ENCODE measurements around the gene PIK3C2G. TPM values are rescaled to one million over a fixed set of nuclear protein-coding genes. Genes with fewer than 3 reads are reported as not detected.

Gene PIK3C2G
- total RNA-seq, 1 experiment from 2014 or later, result not detected

GRCh38 chr12:18681818-18682217, 420.5 kb downstream of the PIK3C2G start:
- Histone ChIP-seq H3K27me3 (ENCODE audit: insufficient read depth, low read length) (no peaks in the 10 kb centered on the region), H3K4me3 (replicated peaks in 1 of 2; ENCODE audit: low read depth in 1 of 2, low read length in 2 of 2) (no peak overlapping the region), H3K79me2 (ENCODE audit: insufficient read depth, low read length) (no peaks in the 10 kb centered on the region), H4K20me1 (ENCODE audit: insufficient read depth) (no peaks in the 10 kb centered on the region), H3K4me2 (ENCODE audit: low read length) (no peak overlapping the region), H3K36me3 (ENCODE audit: control insufficient read depth in 1 of 2, insufficient read depth in 2 of 2, low read length in 2 of 2) (no peaks in the 10 kb centered on the region), H3K9me3 (ENCODE audit: control insufficient read depth in 1 of 2, insufficient read depth in 1 of 2, low read depth in 1 of 2, low read length in 2 of 2) (no peaks in the 10 kb centered on the region), H3K9ac (ENCODE audit: low read length) (no peak overlapping the region), H2AFZ (ENCODE audit: low read depth, low read length, poor library complexity, severe bottlenecking) (no peak overlapping the region), H3K4me1 (ENCODE audit: control insufficient read depth in 1 of 2, insufficient read depth in 2 of 2, low read length in 2 of 2) (peaks cover 0 to 6% of the 10 kb centered on the region in 2 experiments; a peak in 2 of 4 replicates), H3K9me2 (ENCODE audit: insufficient read depth) (no peaks in the 10 kb centered on the region), H3K27ac (ENCODE audit: low read depth, low read length) (no peak overlapping the region)
- intact Hi-C loops (cut with micrococcal nuclease), result no loop called here
- POLR2A ChIA-PET, result no interaction called here
- CTCF ChIA-PET, result no interaction called here
- no TSS peak for BruUV-seq (replicated peaks)
- TF ChIP-seq CEBPB (IDR thresholded peaks at IDR 0.05; ENCODE audit: low read depth), result no peak
- TF ChIP-seq YY1 (IDR thresholded peaks at IDR 0.05; ENCODE audit: extremely low read depth, insufficient replicate concordance, low read depth, low read length), result no peak
- TF ChIP-seq ZBTB33 (IDR thresholded peaks at IDR 0.05; ENCODE audit: extremely low read depth, insufficient replicate concordance, low read length), result no peak
- TF ChIP-seq FOSL1 (IDR thresholded peaks at IDR 0.05; ENCODE audit: low read depth), result no peak
- TF ChIP-seq ZNF274 (IDR thresholded peaks at IDR 0.05; ENCODE audit: low read depth, low read length), result no peak
- TF ChIP-seq RAD21 (IDR thresholded peaks at IDR 0.05; ENCODE audit: low read depth), result no peak
- no peak for TF ChIP-seq SIN3A (IDR thresholded peaks at IDR 0.05; ENCODE audit: low read depth)
- TF ChIP-seq CBX3 (IDR thresholded peaks at IDR 0.05; ENCODE audit: low read depth), result no peak
- TF ChIP-seq EGR1 (IDR thresholded peaks at IDR 0.05; ENCODE audit: low read depth), result no peak
- no peak for TF ChIP-seq ELF1 (IDR thresholded peaks at IDR 0.05; ENCODE audit: borderline replicate concordance, low read depth)
- no peak for TF ChIP-seq SRF (IDR thresholded peaks at IDR 0.05; ENCODE audit: low read depth)
- no peak for ATAC-seq
- RAD21 ChIA-PET (ENCODE audit: low non-redundant PET in 1 of 2, low total read pairs in 2 of 2, uncharacterized antibody in 2 of 2, unreplicated experiment in 2 of 2), result no interaction called here
- no peak for DNase-seq (ENCODE audit: low read depth, low spot score)

Measured in HCT116 (cell line).